Trophoblast cell (in vitro differentiated cells and primary cell): ENCODE measurements around the gene OSBPL1A.

Experiments used
- DNase-seq, 2 donors: peaks; one replicate each; pipeline ENCODE4 v3.0.0-alpha.2; 2016
- H2AFZ ChIP-seq: 2 replicates; pipeline ENCODE4 v1.6.1; 2013; ENCODE audit warnings: low read length, moderate library complexity, mild to moderate bottlenecking; ENCODE audit not compliant: insufficient read depth, poor library complexity
- H2AK5ac ChIP-seq: 2 replicates; pipeline ENCODE4 v1.6.1; 2013; ENCODE audit warnings: mild to moderate bottlenecking, low read length
- H2BK120ac ChIP-seq: 2 replicates; pipeline ENCODE4 v1.6.1; 2013; ENCODE audit warnings: low read length, mild to moderate bottlenecking, moderate library complexity; ENCODE audit not compliant: insufficient read depth, poor library complexity
- H2BK12ac ChIP-seq: 2 replicates; pipeline ENCODE4 v1.6.1; 2013; ENCODE audit warnings: mild to moderate bottlenecking, low read length, moderate library complexity
- H2BK5ac ChIP-seq: 2 replicates; pipeline ENCODE4 v1.6.1; 2013; ENCODE audit warnings: low read length, low read depth, moderate library complexity, mild to moderate bottlenecking; ENCODE audit not compliant: poor library complexity
- H3K14ac ChIP-seq: 2 replicates; pipeline ENCODE4 v1.6.1; 2013; ENCODE audit warnings: mild to moderate bottlenecking, low read length
- H3K18ac ChIP-seq: 2 replicates; pipeline ENCODE4 v1.6.1; 2013; ENCODE audit warnings: mild to moderate bottlenecking, low read length
- H3K23ac ChIP-seq: 2 replicates; pipeline ENCODE4 v1.6.1; 2013; ENCODE audit warnings: low read length
- H3K27ac ChIP-seq: 2 replicates; pipeline ENCODE4 v1.5.1; 2013; ENCODE audit warnings: low read depth, mild to moderate bottlenecking, inconsistent platforms, low read length, moderate library complexity
- H3K27me3 ChIP-seq: 2 replicates; pipeline ENCODE4 v1.6.1; 2013; ENCODE audit warnings: inconsistent platforms, mild to moderate bottlenecking, low read length, moderate library complexity; ENCODE audit not compliant: insufficient read depth
- H3K36me3 ChIP-seq, 2 experiments: 1 replicate in 1 of 2; 2 replicates in 1 of 2; pipeline ENCODE4 v1.6.1; 2013; ENCODE audit warnings: low read length in 2 of 2, mild to moderate bottlenecking in 2 of 2, moderate library complexity in 1 of 2; ENCODE audit not compliant: insufficient read depth in 2 of 2, control insufficient read depth in 1 of 2
- H3K4ac ChIP-seq: 2 replicates; pipeline ENCODE4 v1.6.1; 2013; ENCODE audit warnings: low read depth, mild to moderate bottlenecking, low read length, moderate library complexity
- H3K4me1 ChIP-seq, 2 experiments: 1 replicate in 1 of 2; 2 replicates in 1 of 2; pipeline ENCODE4 v1.6.1; 2013; ENCODE audit warnings: low read length in 2 of 2, mild to moderate bottlenecking in 2 of 2, moderate library complexity in 1 of 2; ENCODE audit not compliant: insufficient read depth in 2 of 2, control insufficient read depth in 1 of 2
- H3K4me2 ChIP-seq: 2 replicates; pipeline ENCODE4 v1.6.1; 2013; ENCODE audit warnings: inconsistent platforms, mild to moderate bottlenecking, low read length, moderate library complexity
- H3K4me3 ChIP-seq: 2 replicates; pipeline ENCODE4 v1.5.1; 2013; ENCODE audit warnings: mild to moderate bottlenecking, low read depth, low read length, inconsistent platforms
- H3K79me1 ChIP-seq: one replicate; pipeline ENCODE4 v1.6.1; 2013; ENCODE audit warnings: low read length
- H3K79me2 ChIP-seq: 2 replicates; pipeline ENCODE4 v1.6.1; 2013; ENCODE audit warnings: low read length, mild to moderate bottlenecking; ENCODE audit not compliant: control insufficient read depth, insufficient read depth, poor library complexity
- H3K9ac ChIP-seq: 2 replicates; pipeline ENCODE4 v1.6.1; 2013; ENCODE audit warnings: mild to moderate bottlenecking, low read length
- H3K9me3 ChIP-seq: 2 replicates; pipeline ENCODE4 v1.6.1; 2013; ENCODE audit warnings: low read depth, mild to moderate bottlenecking, control low read depth, inconsistent platforms, low read length; ENCODE audit not compliant: insufficient read depth
- H4K12ac ChIP-seq: 2 replicates; pipeline ENCODE4 v1.6.1; 2013; ENCODE audit warnings: low read depth, mild to moderate bottlenecking, low read length, moderate library complexity
- H4K8ac ChIP-seq: 2 replicates; pipeline ENCODE4 v1.6.1; 2013; ENCODE audit warnings: low read depth, mild to moderate bottlenecking, low read length, moderate library complexity
- H4K91ac ChIP-seq: one replicate; pipeline ENCODE4 v1.6.1; 2013; ENCODE audit warnings: low read depth, mild to moderate bottlenecking, low read length, moderate library complexity
- WGBS: extraction: QIAGEN DNeasy Blood & Tissue Kit; methylation state at CpG from one replicate; pipeline ENCODE4 v1.1.7; 2013; ENCODE audit warnings: missing lambda C conversion rate; ENCODE audit not compliant: insufficient read length, insufficient coverage; ENCODE audit errors: extremely low coverage; 5-methylcytosine and 5-hydroxymethylcytosine counted together

Gene OSBPL1A

DNA sequence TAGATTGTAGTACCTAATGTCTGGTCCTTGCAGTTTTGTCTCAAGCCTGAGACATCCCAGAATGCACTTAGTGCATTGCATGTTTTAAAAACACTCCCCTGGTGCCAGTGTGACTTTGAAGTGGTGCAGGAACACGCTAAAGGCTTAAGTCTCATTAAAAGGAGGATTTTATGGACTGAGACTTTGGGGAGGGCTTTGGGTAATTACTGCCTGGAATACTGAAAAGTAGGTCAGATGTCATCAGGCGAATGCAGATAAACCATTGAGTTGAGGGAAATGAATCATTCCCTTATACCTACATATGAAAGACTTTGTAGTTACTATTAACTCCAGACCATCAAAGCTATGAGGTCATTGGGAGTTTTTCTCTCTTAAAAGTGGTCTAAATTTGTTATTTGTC lies 3.0 kb upstream of the OSBPL1A start:
- H3K14ac ChIP-seq = no peak overlapping the region
- no peak for DNase-seq
- no peak overlapping the region for H4K12ac ChIP-seq
- H2AFZ ChIP-seq = no peak overlapping the region
- H3K18ac ChIP-seq = no peak overlapping the region
- H3K79me2 ChIP-seq = peaks cover 6% of the 10 kb centered on the region
- H2BK5ac ChIP-seq = no peak overlapping the region
- H3K23ac ChIP-seq = no peak overlapping the region
- no peaks in the 10 kb centered on the region for H3K36me3 ChIP-seq
- no peaks in the 10 kb centered on the region for H3K27me3 ChIP-seq
- no peak overlapping the region for H3K4ac ChIP-seq
- WGBS = no CpG with 5 or more reads among the region's 2 CpGs
- no peak overlapping the region for H3K4me2 ChIP-seq
- no peaks in the 10 kb centered on the region for H3K9me3 ChIP-seq
- H3K4me3 ChIP-seq = no peak overlapping the region
- H3K79me1 ChIP-seq = peaks cover 5% of the 10 kb centered on the region
- no peak overlapping the region for H2BK12ac ChIP-seq
- H2AK5ac ChIP-seq = no peak overlapping the region
- H2BK120ac ChIP-seq = no peak overlapping the region
- H4K8ac ChIP-seq = no peak overlapping the region
- no peak overlapping the region for H4K91ac ChIP-seq
- H3K4me1 ChIP-seq = peaks cover 7 to 12% of the 10 kb centered on the region in 2 experiments
- H3K9ac ChIP-seq = no peak overlapping the region
- H3K27ac ChIP-seq = no peak overlapping the region

DNA sequence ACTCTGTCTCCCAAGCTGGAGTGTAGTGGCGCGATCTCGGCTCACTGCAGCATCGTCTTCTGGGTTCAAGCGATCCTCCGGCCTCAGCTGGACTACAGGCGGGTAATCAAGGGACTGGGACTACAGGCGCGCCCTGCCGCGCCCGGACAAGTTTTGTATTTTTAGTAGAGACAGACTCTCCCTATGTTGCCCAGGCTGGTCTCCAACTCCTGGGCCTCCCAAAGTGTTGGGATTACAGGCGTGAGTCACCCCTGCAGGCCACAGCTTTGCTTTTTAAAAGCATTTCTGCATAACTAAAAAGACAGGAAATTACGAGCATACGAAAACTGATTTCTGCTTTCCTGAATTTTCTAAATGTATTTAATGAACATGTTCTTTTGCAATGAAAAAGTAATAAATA lies 916 bp upstream of the OSBPL1A start:
- H2BK120ac ChIP-seq = peak overlapping the region; percentile 5
- peak overlapping the region; percentile 75 for H2BK5ac ChIP-seq

DNA sequence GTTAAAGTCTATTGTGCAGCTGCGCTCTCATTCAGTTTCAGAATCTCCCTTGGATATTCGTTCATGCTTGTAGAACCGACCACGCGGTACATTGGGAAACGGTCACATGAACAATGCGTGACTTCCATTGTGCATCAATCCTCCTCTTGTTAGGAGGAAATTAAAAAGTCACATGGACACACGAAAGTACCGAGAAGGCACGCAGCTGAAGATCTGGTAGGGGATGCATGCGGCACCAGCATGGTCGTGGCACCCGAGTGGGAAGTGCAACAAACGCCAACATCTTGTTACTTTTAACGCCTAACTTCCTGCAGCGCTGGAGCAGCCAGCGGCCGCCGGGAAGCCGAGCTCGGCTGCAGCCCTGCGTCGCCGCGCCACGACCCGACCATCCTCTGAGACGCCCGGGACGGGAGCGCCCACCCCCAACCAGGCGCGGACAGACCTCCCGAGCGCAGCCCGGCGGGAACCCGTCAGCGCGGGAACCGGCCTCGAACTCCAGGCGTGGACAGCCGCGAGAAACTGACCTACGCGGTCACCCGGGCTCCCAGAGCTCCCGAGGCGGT lies 412 bp downstream of the OSBPL1A start:
- no peaks in the 10 kb centered on the region for H3K27me3 ChIP-seq
- peak overlapping the region; percentile 56 for H4K91ac ChIP-seq
- peak overlapping the region; percentile 42 for H3K9ac ChIP-seq
- no peaks in the 10 kb centered on the region for H3K9me3 ChIP-seq
- H3K27ac ChIP-seq = peak overlapping the region; percentile 58
- peaks cover 5 to 10% of the 10 kb centered on the region in 2 experiments for H3K4me1 ChIP-seq
- no peak overlapping the region for H3K23ac ChIP-seq
- H2BK12ac ChIP-seq = peak overlapping the region; percentile 1
- H4K12ac ChIP-seq = peak overlapping the region; percentile 72
- peak overlapping the region; percentile 72 for H4K8ac ChIP-seq
- no peak overlapping the region for H2AK5ac ChIP-seq
- H3K4me2 ChIP-seq = peak overlapping the region; percentile 71
- peak; percentile 30 to 64 for DNase-seq
- peak overlapping the region; percentile 5 for H3K4ac ChIP-seq
- H3K14ac ChIP-seq = peak overlapping the region; percentile 74
- peak overlapping the region; percentile 68 for H2AFZ ChIP-seq
- peak overlapping the region; percentile 48 for H2BK5ac ChIP-seq
- H2BK120ac ChIP-seq = peak overlapping the region; percentile 72
- H3K79me2 ChIP-seq = peaks cover 6% of the 10 kb centered on the region
- peaks cover 5% of the 10 kb centered on the region for H3K79me1 ChIP-seq
- no CpG with 5 or more reads among the region's 50 CpGs for WGBS
- peak overlapping the region; percentile 55 for H3K18ac ChIP-seq
- H3K4me3 ChIP-seq = peak overlapping the region; percentile 86
- no peaks in the 10 kb centered on the region for H3K36me3 ChIP-seq

More for the DNA sequence above, 916 bp upstream of the OSBPL1A start:
- no peak overlapping the region for H4K91ac ChIP-seq
- H2AFZ ChIP-seq = no peak overlapping the region
- no peak overlapping the region for H3K4ac ChIP-seq
- H3K36me3 ChIP-seq = no peaks in the 10 kb centered on the region
- DNase-seq = peak in 1 of 2 donors; percentile 12
- peak overlapping the region; percentile 69 for H4K8ac ChIP-seq
- H3K9me3 ChIP-seq = no peaks in the 10 kb centered on the region
- no peak overlapping the region for H3K9ac ChIP-seq
- no CpG with 5 or more reads among the region's 15 CpGs for WGBS
- no peak overlapping the region for H4K12ac ChIP-seq
- H3K27ac ChIP-seq = peak overlapping the region; percentile 88
- H3K4me3 ChIP-seq = no peak overlapping the region
- H3K79me1 ChIP-seq = peaks cover 5% of the 10 kb centered on the region
- no peak overlapping the region for H3K14ac ChIP-seq
- no peak overlapping the region for H2BK12ac ChIP-seq
- no peaks in the 10 kb centered on the region for H3K27me3 ChIP-seq
- no peak overlapping the region for H3K23ac ChIP-seq
- peaks cover 6% of the 10 kb centered on the region for H3K79me2 ChIP-seq
- no peak overlapping the region for H3K18ac ChIP-seq
- H3K4me2 ChIP-seq = peak overlapping the region; percentile 61
- peaks cover 7 to 12% of the 10 kb centered on the region in 2 experiments for H3K4me1 ChIP-seq
- H2AK5ac ChIP-seq = no peak overlapping the region

DNA sequence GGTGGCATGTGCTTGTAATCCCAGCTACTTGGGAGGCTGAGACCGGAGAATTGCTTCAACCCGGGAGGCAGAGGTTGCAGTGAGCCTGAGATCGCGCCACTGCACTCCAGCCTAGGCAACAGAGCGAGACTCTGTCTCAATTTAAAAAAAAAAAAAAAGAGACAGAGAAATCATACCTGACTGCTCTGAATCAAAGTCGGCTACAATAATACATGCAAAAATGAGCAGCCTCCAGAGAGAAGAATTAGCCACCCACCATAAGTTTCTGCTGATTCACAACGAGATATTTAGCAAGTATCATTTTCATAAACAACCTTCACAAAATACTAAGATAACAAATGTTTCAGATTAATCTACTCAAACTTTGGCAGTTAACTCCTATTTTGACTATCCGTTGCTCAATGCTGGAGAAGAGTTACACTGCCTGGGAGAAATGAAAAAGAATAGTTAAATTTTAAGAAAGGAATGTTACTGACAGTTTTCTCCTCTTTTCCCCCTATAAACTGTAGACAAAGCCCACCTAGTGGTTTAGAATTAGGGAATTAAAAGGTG lies 1.5 kb downstream of the OSBPL1A start:
- no peak for DNase-seq
- H3K4ac ChIP-seq = no peak overlapping the region
- H3K14ac ChIP-seq = no peak overlapping the region
- no peak overlapping the region for H3K23ac ChIP-seq
- H3K18ac ChIP-seq = no peak overlapping the region
- H3K9ac ChIP-seq = no peak overlapping the region
- H3K4me3 ChIP-seq = no peak overlapping the region
- no peaks in the 10 kb centered on the region for H3K36me3 ChIP-seq
- no peak overlapping the region for H2BK120ac ChIP-seq
- no peak overlapping the region for H4K12ac ChIP-seq
- H2BK5ac ChIP-seq = no peak overlapping the region
- H4K91ac ChIP-seq = no peak overlapping the region
- peaks cover 5% of the 10 kb centered on the region for H3K79me1 ChIP-seq
- H3K27me3 ChIP-seq = no peaks in the 10 kb centered on the region
- H2AFZ ChIP-seq = no peak overlapping the region
- peaks cover 6% of the 10 kb centered on the region for H3K79me2 ChIP-seq
- H3K4me2 ChIP-seq = no peak overlapping the region
- H2BK12ac ChIP-seq = no peak overlapping the region
- H3K9me3 ChIP-seq = no peaks in the 10 kb centered on the region
- H2AK5ac ChIP-seq = no peak overlapping the region
- no peak overlapping the region for H3K27ac ChIP-seq
- no CpG with 5 or more reads among the region's 8 CpGs for WGBS
- H3K4me1 ChIP-seq = peaks cover 5 to 10% of the 10 kb centered on the region in 2 experiments
- H4K8ac ChIP-seq = no peak overlapping the region
